HepG2 (cell line): ENCODE measurements around the gene TACC3. TPM values are rescaled to one million over a fixed set of nuclear protein-coding genes. Genes with fewer than 3 reads are reported as not detected.

ENCODE experiments used
- BCL3 ChIP-seq: sonication (generic); formaldehyde crosslinking; IDR thresholded peaks from 2 replicates; pipeline ENCODE4 v1.5.1; 2020; ENCODE audit warnings: mild to moderate bottlenecking, missing genetic modification reagents, moderate library complexity
- CBX2 ChIP-seq, 2 experiments: fragments of 200-600 bp in 1 of 2; sonication (generic); formaldehyde crosslinking in 1 of 2; IDR thresholded peaks; 2 replicates each; pipeline versions ENCODE4 v1.7.0 to v1.8.1; 2018 to 2022; ENCODE audit warnings: low read depth in 2 of 2, low read length in 1 of 2, mild to moderate bottlenecking in 1 of 2, missing genetic modification reagents in 1 of 2
- CENPT ChIP-seq: sonication (generic); formaldehyde crosslinking; IDR thresholded peaks from 2 replicates; pipeline ENCODE4 v1.8.0; 2022; ENCODE audit warnings: low read depth, mild to moderate bottlenecking, moderate library complexity, missing genetic modification reagents
- HINFP ChIP-seq: sonication (generic); formaldehyde crosslinking; IDR thresholded peaks from 2 replicates; pipeline ENCODE4 v1.4.0; 2020; ENCODE audit warnings: low read depth, mild to moderate bottlenecking, missing genetic modification reagents
- HIVEP1 ChIP-seq: sonication (generic); formaldehyde crosslinking; IDR thresholded peaks from 2 replicates; pipeline ENCODE4 v1.4.0; 2020; ENCODE audit warnings: mild to moderate bottlenecking, missing genetic modification reagents
- KAT7 ChIP-seq: IDR thresholded peaks from 2 replicates; pipeline ENCODE4 v1.6.1; 2018; ENCODE audit warnings: borderline replicate concordance, missing compliant biosample characterization
- MXI1 ChIP-seq: IDR thresholded peaks from 3 replicates; pipeline ENCODE4 v1.6.1; 2012; ENCODE audit warnings: low read depth, low read length, inconsistent platforms, borderline replicate concordance
- NFIC ChIP-seq: IDR thresholded peaks from 2 replicates; pipeline ENCODE4 v1.6.1; 2012; ENCODE audit warnings: mild to moderate bottlenecking, low read length, inconsistent platforms
- PLRG1 ChIP-seq: fragments of 450-650 bp; conservative IDR thresholded peaks from 2 replicates; pipeline ENCODE4 v1.6.1; 2016
- PRDM15 ChIP-seq: sonication (generic); formaldehyde crosslinking; IDR thresholded peaks from 2 replicates; pipeline ENCODE4 v1.4.0; 2020; ENCODE audit warnings: missing genetic modification reagents
- TP53 ChIP-seq: sonication (generic); formaldehyde crosslinking; conservative IDR thresholded peaks from 2 replicates; pipeline ENCODE4 v1.4.0; 2020; ENCODE audit warnings: missing genetic modification reagents
- WIZ ChIP-seq: sonication (generic); formaldehyde crosslinking; IDR thresholded peaks from 2 replicates; pipeline ENCODE4 v1.5.1; 2020; ENCODE audit warnings: mild to moderate bottlenecking, missing genetic modification reagents
- ZBTB3 ChIP-seq: sonication (generic); formaldehyde crosslinking; IDR thresholded peaks from 2 replicates; pipeline ENCODE4 v1.4.0; 2020; ENCODE audit warnings: low read depth, mild to moderate bottlenecking, moderate library complexity, missing genetic modification reagents, borderline replicate concordance
- ZBTB34 ChIP-seq: sonication (generic); formaldehyde crosslinking; IDR thresholded peaks from 2 replicates; pipeline ENCODE4 v1.8.0; 2022; ENCODE audit warnings: mild to moderate bottlenecking, missing genetic modification reagents
- ZFP37 ChIP-seq: sonication (generic); formaldehyde crosslinking; IDR thresholded peaks from 2 replicates; pipeline ENCODE4 v1.4.0; 2020; ENCODE audit warnings: missing genetic modification reagents, borderline replicate concordance
- ZFY ChIP-seq: sonication (generic); formaldehyde crosslinking; IDR thresholded peaks from 2 replicates; pipeline ENCODE4 v1.4.0; 2020; ENCODE audit warnings: missing genetic modification reagents
- ZNF282 ChIP-seq: fragments of 450-650 bp; IDR thresholded peaks from 2 replicates; pipeline ENCODE4 v1.6.1; 2018; ENCODE audit not compliant: partially characterized antibody
- ZNF496 ChIP-seq: sonication (generic); formaldehyde crosslinking; IDR thresholded peaks from 2 replicates; pipeline ENCODE4 v1.8.1; 2023; ENCODE audit warnings: mild to moderate bottlenecking, moderate library complexity, missing genetic modification reagents; ENCODE audit not compliant: insufficient replicate concordance
- ZNF557 ChIP-seq: sonication (generic); formaldehyde crosslinking; IDR thresholded peaks from 2 replicates; pipeline ENCODE4 v1.4.0; 2020; ENCODE audit warnings: missing genetic modification reagents
- ZNF83 ChIP-seq: sonication (generic); formaldehyde crosslinking; IDR thresholded peaks from 2 replicates; pipeline ENCODE4 v1.4.0; 2020; ENCODE audit warnings: missing genetic modification reagents, mild to moderate bottlenecking, borderline replicate concordance
- ZNF839 ChIP-seq: sonication (generic); formaldehyde crosslinking; IDR thresholded peaks from 2 replicates; pipeline ENCODE4 v1.4.0; 2020; ENCODE audit warnings: missing genetic modification reagents, mild to moderate bottlenecking, borderline replicate concordance
- ZNF879 ChIP-seq: sonication (generic); formaldehyde crosslinking; IDR thresholded peaks from 2 replicates; pipeline ENCODE4 v1.8.1; 2023; ENCODE audit warnings: missing genetic modification reagents
- polyA plus RNA-seq, 8 experiments: library from polyadenylated mRNA; depleted of rRNA in 3 of 8; stranded (reverse) in 7 of 8; unstranded in 1 of 8; fragments of >200 nt; fragmentation: Illumina TruSeq in 4 of 8; extraction: Trizol in 4 of 8; gene quantifications; 2 replicates each; pipeline versions ENCODE4 v1.2.1 to v1.2.3, GENCODE V29; 2011 to 2016; ENCODE audit warnings: low read depth in 4 of 8, missing spikeins in 1 of 8, mixed read lengths in 1 of 8; ENCODE audit not compliant: insufficient read depth in 1 of 8
- total RNA-seq, 5 experiments: library from RNA; depleted of rRNA; stranded (reverse); fragments of >200 nt; fragmentation: Illumina TruSeq; extraction: Trizol; gene quantifications; 2 replicates each; pipeline ENCODE4 v1.2.3, GENCODE V29; 2016; ENCODE audit warnings: low read depth in 1 of 5

The TACC3 gene
- total and polyA plus RNA-seq, 2 of the 13 experiments (the other 11 are each of a cell fraction or from before 2014, with no cell fraction given), result 20.3 to 21.2 TPM

- TF ChIP-seq ZFY (CRISPR knock-in tag), result peak; percentile 78
- TF ChIP-seq ZBTB3 (CRISPR knock-in tag), result no peak
- no peak for TF ChIP-seq MXI1
- TF ChIP-seq ZNF496 (CRISPR knock-in tag), result no peak
- no peak for TF ChIP-seq PRDM15 (CRISPR knock-in tag)
- TF ChIP-seq PLRG1, result no peak
- 0 out of 2 replicates have a peak, but pooled peaks have one; percentile 41 for TF ChIP-seq WIZ (CRISPR knock-in tag)
- no peak for TF ChIP-seq NFIC
- TF ChIP-seq KAT7 (CRISPR knock-in tag), result no peak
- TF ChIP-seq ZNF839 (CRISPR knock-in tag), result peak; percentile 56; the same call in 1 of the 2 replicates
- no peak for TF ChIP-seq ZNF879 (CRISPR knock-in tag)
- TF ChIP-seq TP53 (CRISPR knock-in tag), result no peak
- no peak for TF ChIP-seq BCL3 (CRISPR knock-in tag)
- no peak for TF ChIP-seq ZFP37
- TF ChIP-seq ZBTB34 (CRISPR knock-in tag), result no peak
- no peak for TF ChIP-seq CENPT
- TF ChIP-seq ZNF83 (CRISPR knock-in tag), result peak; percentile 50
- 0 out of 2 replicates have a peak, but pooled peaks have one; percentile 24 for TF ChIP-seq HINFP
- TF ChIP-seq ZNF282, result no peak
- 0 out of 2 replicates have a peak, but pooled peaks have one; percentile 26 for TF ChIP-seq ZNF557 (CRISPR knock-in tag)
- TF ChIP-seq CBX2 (IDR thresholded peaks at IDR 0.05; ENCODE audit: low read depth, low read length), result no peak
- no peak for TF ChIP-seq CBX2 (CRISPR knock-in tag; IDR thresholded peaks at IDR 0.05; ENCODE audit: low read depth)
- TF ChIP-seq HIVEP1 (CRISPR knock-in tag), result no peak
Measured at GRCh38 chr4:1775731-1776500, 54.6 kb downstream of the TACC3 start (continued).
